IPS-15b (cell line): ENCODE data around the gene CCRL2.

Experiments used
- H3K27me3 ChIP-seq: one replicate; pipeline ENCODE4 v1.6.1; 2013; ENCODE audit warnings: low read length; ENCODE audit not compliant: control insufficient read depth, insufficient read depth
- H3K36me3 ChIP-seq: one replicate; pipeline ENCODE4 v1.6.1; 2013; ENCODE audit warnings: low read length; ENCODE audit not compliant: control insufficient read depth, insufficient read depth
- H3K4me1 ChIP-seq: one replicate; pipeline ENCODE4 v1.6.1; 2013; ENCODE audit warnings: mild to moderate bottlenecking, low read length; ENCODE audit not compliant: control insufficient read depth, insufficient read depth
- H3K4me3 ChIP-seq: one replicate; pipeline ENCODE4 v1.5.1; 2013; ENCODE audit warnings: low read depth, low read length
- H3K9ac ChIP-seq: one replicate; pipeline ENCODE4 v1.6.1; 2013; ENCODE audit warnings: low read depth, mild to moderate bottlenecking, low read length
- H3K9me3 ChIP-seq: one replicate; pipeline ENCODE4 v1.6.1; 2013; ENCODE audit warnings: mild to moderate bottlenecking, low read length; ENCODE audit not compliant: control insufficient read depth, insufficient read depth

CCRL2 gene

GRCh38 chr3:46409739-46410489 lies 2.9 kb downstream of the CCRL2 start:
- Histone ChIP-seq H3K9ac (no peak overlapping the region), H3K4me1 (no peaks in the 10 kb centered on the region), H3K9me3 (no peaks in the 10 kb centered on the region), H3K27me3 (no peaks in the 10 kb centered on the region), H3K4me3 (no peak overlapping the region), H3K36me3 (no peaks in the 10 kb centered on the region)

DNA sequence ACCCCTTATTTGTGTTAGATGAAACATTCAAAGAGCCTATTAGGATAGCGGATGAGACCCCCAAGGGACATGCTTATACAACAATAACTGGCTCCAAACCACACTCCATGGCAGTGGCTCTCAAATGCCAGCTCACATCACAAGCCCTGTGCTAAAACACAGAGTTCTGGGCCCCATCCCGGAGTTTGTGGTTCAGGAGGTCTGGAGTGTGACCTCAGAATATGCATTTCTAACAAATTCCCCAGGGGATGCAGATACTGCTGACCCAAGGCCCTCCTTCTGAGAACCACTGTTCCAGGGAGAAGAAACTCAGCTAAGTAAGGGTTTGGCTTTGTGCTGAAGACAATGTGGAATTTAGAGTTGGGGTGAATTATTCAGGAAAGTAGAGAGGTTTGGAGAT lies 3.6 kb downstream of the CCRL2 start:
- no peak overlapping the region for H3K9ac ChIP-seq
- H3K9me3 ChIP-seq, result no peaks in the 10 kb centered on the region
- no peak overlapping the region for H3K4me3 ChIP-seq
- no peaks in the 10 kb centered on the region for H3K4me1 ChIP-seq
- no peaks in the 10 kb centered on the region for H3K27me3 ChIP-seq
- no peaks in the 10 kb centered on the region for H3K36me3 ChIP-seq

DNA sequence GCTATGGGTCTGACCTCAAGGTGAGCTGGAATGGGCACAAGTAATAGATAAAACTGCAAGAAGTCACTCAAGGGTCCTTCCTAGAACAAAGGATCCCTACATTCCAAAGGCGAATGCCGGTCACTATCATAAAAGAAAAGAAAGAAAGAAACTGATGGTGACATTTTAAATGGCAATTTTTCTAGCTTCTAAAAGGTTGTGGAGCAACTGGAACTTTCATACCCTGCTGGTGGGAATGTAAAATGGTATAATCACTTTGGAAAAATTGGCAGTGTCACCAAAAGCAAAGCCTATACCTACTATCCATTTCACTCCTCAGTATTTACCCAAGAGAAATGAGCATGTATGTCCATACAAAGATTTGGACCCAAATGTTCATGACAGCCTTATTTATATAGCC lies 4.2 kb downstream of the CCRL2 start:
- Histone ChIP-seq H3K4me1 (no peaks in the 10 kb centered on the region), H3K9ac (no peak overlapping the region), H3K36me3 (no peaks in the 10 kb centered on the region), H3K9me3 (no peaks in the 10 kb centered on the region), H3K27me3 (no peaks in the 10 kb centered on the region), H3K4me3 (no peak overlapping the region)

GRCh38 chr3:46412786-46413298 lies 5.8 kb downstream of the CCRL2 start:
- Histone ChIP-seq H3K4me3 (no peak overlapping the region), H3K9me3 (no peaks in the 10 kb centered on the region), H3K4me1 (peaks cover 3% of the 10 kb centered on the region), H3K9ac (no peak overlapping the region), H3K36me3 (no peaks in the 10 kb centered on the region), H3K27me3 (no peaks in the 10 kb centered on the region)

DNA sequence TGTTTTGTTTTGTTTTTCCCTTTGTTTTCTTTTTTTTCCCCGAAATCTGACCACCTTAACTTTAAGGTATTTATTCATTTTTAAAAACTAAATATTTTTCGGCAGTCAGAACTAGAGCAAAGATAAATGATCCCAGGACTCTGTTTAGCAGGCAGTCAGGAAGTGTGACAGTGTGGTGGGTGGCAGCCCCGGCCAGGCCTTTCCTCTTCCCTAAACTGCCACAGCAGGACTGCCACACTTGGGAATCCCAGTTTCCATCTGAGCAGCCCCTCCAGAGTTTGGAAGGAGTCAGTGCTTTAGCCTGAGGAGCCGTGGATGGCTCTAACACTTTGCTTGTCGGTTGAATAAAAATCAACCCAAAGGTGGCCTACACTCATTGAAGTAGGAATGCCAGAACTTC lies 6.9 kb downstream of the CCRL2 start:
- Histone ChIP-seq H3K27me3 (no peaks in the 10 kb centered on the region), H3K9me3 (no peaks in the 10 kb centered on the region), H3K36me3 (no peaks in the 10 kb centered on the region), H3K4me3 (no peak overlapping the region), H3K4me1 (peaks cover 4% of the 10 kb centered on the region), H3K9ac (no peak overlapping the region)

- H3K27me3 ChIP-seq, result no peaks in the 10 kb centered on the region
These were observed 7.7 kb downstream of the CCRL2 start for GRCh38 chr3:46414739-46415138.

GRCh38 chr3:46416125-46416810 lies 9.2 kb downstream of the CCRL2 start:
- Histone ChIP-seq H3K4me3 (no peak overlapping the region), H3K27me3 (no peaks in the 10 kb centered on the region), H3K4me1 (peaks cover 5% of the 10 kb centered on the region), H3K9me3 (no peaks in the 10 kb centered on the region), H3K9ac (no peak overlapping the region), H3K36me3 (no peaks in the 10 kb centered on the region)

More at GRCh38 chr3:46414739-46415138, 7.7 kb downstream of the CCRL2 start:
- peaks cover 5% of the 10 kb centered on the region for H3K4me1 ChIP-seq
- no peak overlapping the region for H3K4me3 ChIP-seq
- H3K9me3 ChIP-seq, result no peaks in the 10 kb centered on the region
- H3K36me3 ChIP-seq, result no peaks in the 10 kb centered on the region
- H3K9ac ChIP-seq, result no peak overlapping the region

- no peaks in the 10 kb centered on the region for H3K27me3 ChIP-seq
- H3K4me3 ChIP-seq, result no peak overlapping the region
- H3K4me1 ChIP-seq, result peaks cover 5% of the 10 kb centered on the region
- no peaks in the 10 kb centered on the region for H3K36me3 ChIP-seq
- no peaks in the 10 kb centered on the region for H3K9me3 ChIP-seq
- H3K9ac ChIP-seq, result no peak overlapping the region
These were observed 9.9 kb downstream of the CCRL2 start for GRCh38 chr3:46416811-46417510.

DNA sequence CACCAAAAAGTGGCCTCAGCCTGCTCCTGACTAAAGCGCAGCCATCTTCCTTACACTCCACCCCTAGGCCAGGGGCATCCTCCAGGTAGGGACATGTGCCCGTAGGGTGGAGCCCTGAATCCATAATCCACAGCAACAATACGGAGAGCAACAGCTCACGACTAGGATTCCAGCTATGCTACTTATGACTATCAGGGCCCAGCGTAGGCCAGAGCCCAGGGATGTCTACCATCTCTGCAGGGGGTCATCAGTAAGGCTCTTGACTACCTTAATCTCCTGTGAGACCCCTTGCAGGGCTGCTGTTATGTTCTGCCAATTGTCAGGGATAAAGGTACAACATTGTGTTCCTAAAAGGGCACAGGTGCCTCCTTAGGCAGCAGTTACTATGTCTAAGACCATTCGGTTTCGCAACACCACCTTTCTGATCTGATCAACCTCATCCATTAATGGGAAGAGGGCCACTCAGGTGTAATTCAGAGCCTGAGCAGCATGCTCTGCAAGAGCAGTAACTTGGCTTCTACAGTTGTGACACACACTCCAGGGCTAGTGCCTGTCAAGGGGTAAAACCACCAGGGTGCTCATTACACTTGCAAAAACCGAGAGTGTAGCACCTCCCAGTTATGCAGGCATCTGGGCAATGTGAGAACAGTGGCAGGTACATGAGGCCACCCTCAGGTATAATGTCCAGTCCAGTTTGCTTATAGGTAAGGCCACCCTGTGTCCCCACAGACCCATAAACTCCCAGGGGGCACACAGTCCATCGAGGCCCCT lies 11.0 kb downstream of the CCRL2 start:
- no peaks in the 10 kb centered on the region for H3K27me3 ChIP-seq
- no peaks in the 10 kb centered on the region for H3K36me3 ChIP-seq
- H3K4me1 ChIP-seq, result peaks cover 5% of the 10 kb centered on the region
- no peak overlapping the region for H3K9ac ChIP-seq
- H3K4me3 ChIP-seq, result no peak overlapping the region
- H3K9me3 ChIP-seq, result no peaks in the 10 kb centered on the region

DNA sequence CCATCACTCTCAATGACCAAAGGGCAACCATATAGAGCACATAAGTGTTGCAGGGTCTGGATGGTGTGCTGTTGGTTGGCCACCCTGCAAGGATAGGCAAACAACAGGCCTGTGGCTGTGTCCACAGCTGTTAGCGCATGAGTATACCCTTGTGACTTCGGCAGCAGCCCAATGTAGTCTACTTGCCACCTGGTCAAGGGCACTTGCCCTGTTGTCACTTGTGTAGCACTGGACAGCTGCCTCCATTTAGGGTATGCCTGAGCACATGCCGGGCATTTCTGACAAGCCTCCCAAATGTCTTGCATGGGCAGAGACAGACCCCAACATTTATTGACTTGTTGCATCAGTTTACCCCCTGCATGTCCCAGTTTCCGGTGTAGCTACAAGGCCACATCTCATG lies 12.8 kb downstream of the CCRL2 start:
- H3K9ac ChIP-seq, result no peak overlapping the region
- H3K36me3 ChIP-seq, result no peaks in the 10 kb centered on the region
- H3K4me3 ChIP-seq, result no peak overlapping the region
- no peaks in the 10 kb centered on the region for H3K9me3 ChIP-seq
- H3K27me3 ChIP-seq, result no peaks in the 10 kb centered on the region
- peaks cover 5% of the 10 kb centered on the region for H3K4me1 ChIP-seq

GRCh38 chr3:46420931-46421330 lies 13.9 kb downstream of the CCRL2 start:
- H3K9ac ChIP-seq, result no peak overlapping the region
- H3K4me3 ChIP-seq, result no peak overlapping the region
- H3K27me3 ChIP-seq, result no peaks in the 10 kb centered on the region
- H3K36me3 ChIP-seq, result no peaks in the 10 kb centered on the region
- H3K4me1 ChIP-seq, result peaks cover 5% of the 10 kb centered on the region
- no peaks in the 10 kb centered on the region for H3K9me3 ChIP-seq
